Left ventricle myocardium superior (tissue), 1 donor: ENCODE data around the gene NDUFB11. TPM values are rescaled to one million over a fixed set of nuclear protein-coding genes. Genes with fewer than 3 reads are reported as not detected.
"Not testable (repeated sequence)": the region's sequence is repeated elsewhere in the genome, so short reads cannot be mapped to it uniquely, and the experiment has no call there.

Experiments
- ATAC-seq: fragments of 200-7000 bp; cut with Tn5 transposase; one replicate; pipeline ENCODE4 v1.9.1; 2020; ENCODE audit warnings: mild to moderate bottlenecking, moderate library complexity
- DNase-seq: peaks from one replicate; pipeline ENCODE4 v3.0.0-alpha.2; 2020
- intact Hi-C: fragments of 100-400 bp; cut with micrococcal nuclease; formaldehyde crosslinking; loops from one replicate; pipeline ENCODE4 v1.11.0; 2022
- total RNA-seq: library from RNA; stranded (reverse); fragmentation: NEBNext Ultra II Directional; extraction: Animal tissue kit (Norgen Biotek cat#: 25700); gene quantifications from one replicate; pipeline ENCODE4 v1.2.1, GENCODE V29; 2021
- donor health status: DM: no; HTN: yes; CAD: no; lungs with severe emphysema.

Gene NDUFB11
- total RNA-seq, 1 donor from 2014 or later, result 210 TPM

GRCh38 chrX:47110936-47111615 is 33.4 kb downstream of the NDUFB11 start:
- ATAC-seq, DNase-seq, intact Hi-C loops: not testable (repeated sequence)

GRCh38 chrX:47101206-47101605 is 43.3 kb downstream of the NDUFB11 start:
- no peak for DNase-seq
- intact Hi-C loops, result no loop called here
- no peak for ATAC-seq

GRCh38 chrX:47098338-47099094 is 46.0 kb downstream of the NDUFB11 start:
- intact Hi-C loops, result no loop called here
- ATAC-seq (no peak), DNase-seq (no peak)

- DNase-seq (no peak), ATAC-seq (peak; percentile 49)
- intact Hi-C loops, result no loop called here
These were observed 47.5 kb downstream of the NDUFB11 start for GRCh38 chrX:47097018-47097417.

- no peak for DNase-seq
- no peak for ATAC-seq
- intact Hi-C loops, result no loop called here
These were observed 50.6 kb downstream of the NDUFB11 start for GRCh38 chrX:47093860-47094259.

GRCh38 chrX:47093248-47093647 is 51.3 kb downstream of the NDUFB11 start:
- intact Hi-C loops, result no loop called here

More at GRCh38 chrX:47093248-47093647, 51.3 kb downstream of the NDUFB11 start:
- ATAC-seq (no peak), DNase-seq (no peak)

Other genes starting within 250 kb of the NDUFB11 start
- gene JADE3, start 232.3 kb downstream of the NDUFB11 start, total RNA-seq, result 9.5 TPM
- 18.7 TPM for gene RGN, start 66.3 kb downstream of the NDUFB11 start, total RNA-seq
- gene RBM10, start 519 bp upstream of the NDUFB11 start, total RNA-seq, result 32.9 TPM
- gene UBA1, start 49.1 kb upstream of the NDUFB11 start, total RNA-seq, result 100 TPM
- 155 TPM for gene CDK16, start 74.0 kb upstream of the NDUFB11 start, total RNA-seq
- 31.4 TPM for gene USP11, start 88.3 kb upstream of the NDUFB11 start, total RNA-seq
- gene ZNF157, start 225.9 kb upstream of the NDUFB11 start, total RNA-seq, result not detected